ENCODE results near the gene URI1. TPM values are rescaled to one million over a fixed set of nuclear protein-coding genes. Genes with fewer than 3 reads are reported as not detected.

URI1 gene
- total RNA-seq, 1 experiment from 2014 or later, result 68.9 TPM

- Mint-ChIP-seq H3K27me3 (ENCODE audit: insufficient read depth, unreplicated experiment) (no peaks in the 10 kb centered on the region), H3K9me3 (ENCODE audit: unreplicated experiment) (no peaks in the 10 kb centered on the region), H3K27ac (ENCODE audit: low read depth, unreplicated experiment) (no peak overlapping the region), H3K4me3 (ENCODE audit: unreplicated experiment) (no peak overlapping the region), H3K36me3 (ENCODE audit: insufficient read depth, unreplicated experiment) (peaks cover 12% of the 10 kb centered on the region), H3K4me1 (ENCODE audit: insufficient read depth, unreplicated experiment) (no peaks in the 10 kb centered on the region)
- DNase-seq (ENCODE audit: unreplicated experiment), result no peak
- BruUV-seq (replicated peaks), result no TSS peak
- POLR2A ChIA-PET, result interaction anchor here (0.6 kb wide), 1 partner anchor 668 kb away, joined by 5 read pairs; no protein-coding TSS in a partner anchor
- intact Hi-C loops (cut with micrococcal nuclease), result no loop called here
- CTCF ChIA-PET, result interaction anchor here (0.7 to 0.8 kb wide), 3 partner anchors 36 to 596 kb away, joined by 3 to 6 read pairs (median 3); no protein-coding TSS in a partner anchor
- no peak for TF ChIP-seq CTCF (IDR thresholded peaks at IDR 0.05; ENCODE audit: unreplicated experiment)
Measured at GRCh38 chr19:30049846-30050667, 108.0 kb downstream of the URI1 start.

- intact Hi-C loops (cut with micrococcal nuclease), result no loop called here
- DNase-seq (ENCODE audit: unreplicated experiment), result no peak
- no peak for TF ChIP-seq CTCF (IDR thresholded peaks at IDR 0.05; ENCODE audit: unreplicated experiment)
- no TSS peak for BruUV-seq (replicated peaks)
- CTCF ChIA-PET, result interaction anchor here (0.7 kb wide), 1 partner anchor 21 kb away, joined by 3 read pairs; no protein-coding TSS in a partner anchor
- Mint-ChIP-seq H3K4me3 (ENCODE audit: unreplicated experiment) (no peak overlapping the region), H3K27me3 (ENCODE audit: insufficient read depth, unreplicated experiment) (no peaks in the 10 kb centered on the region), H3K27ac (ENCODE audit: low read depth, unreplicated experiment) (no peak overlapping the region), H3K9me3 (ENCODE audit: unreplicated experiment) (peaks cover 7% of the 10 kb centered on the region), H3K36me3 (ENCODE audit: insufficient read depth, unreplicated experiment) (peaks cover 6% of the 10 kb centered on the region), H3K4me1 (ENCODE audit: insufficient read depth, unreplicated experiment) (no peaks in the 10 kb centered on the region)
- POLR2A ChIA-PET, result interaction anchor here (0.5 kb wide), 1 partner anchor 131 kb away, joined by 3 read pairs; no protein-coding TSS in a partner anchor
Measured at GRCh38 chr19:30052122-30053075, 110.4 kb downstream of the URI1 start.

DNA sequence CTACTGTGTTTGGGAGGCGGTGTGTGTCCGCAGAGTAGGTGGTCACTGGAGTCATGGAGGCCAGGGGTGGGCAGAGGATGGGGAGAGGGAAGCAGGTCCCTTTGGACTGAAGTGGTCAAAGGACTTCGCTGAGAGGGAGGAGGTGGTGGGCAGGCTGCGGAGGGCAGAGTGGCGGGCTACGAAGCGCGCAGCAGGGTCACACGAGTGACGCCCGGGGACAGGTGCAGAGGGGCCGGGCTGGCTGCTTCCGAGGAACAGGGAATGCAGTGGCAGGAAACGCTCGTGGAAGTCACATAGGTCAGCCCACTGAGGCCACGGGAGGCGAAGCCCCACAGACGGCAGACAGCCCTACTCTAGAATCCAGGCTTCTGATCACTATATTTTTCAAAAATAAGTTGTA, 111.5 kb downstream of the URI1 start:
- ChIA-PET CTCF (interaction anchor here (0.7 kb wide), 1 partner anchor 20 kb away, joined by 3 read pairs; no protein-coding TSS in a partner anchor), POLR2A (no interaction called here)
- Mint-ChIP-seq H3K27ac (ENCODE audit: low read depth, unreplicated experiment) (no peak overlapping the region), H3K4me3 (ENCODE audit: unreplicated experiment) (no peak overlapping the region), H3K4me1 (ENCODE audit: insufficient read depth, unreplicated experiment) (no peaks in the 10 kb centered on the region), H3K9me3 (ENCODE audit: unreplicated experiment) (peaks cover 7% of the 10 kb centered on the region), H3K36me3 (ENCODE audit: insufficient read depth, unreplicated experiment) (peaks cover 6% of the 10 kb centered on the region), H3K27me3 (ENCODE audit: insufficient read depth, unreplicated experiment) (no peaks in the 10 kb centered on the region)
- DNase-seq (ENCODE audit: unreplicated experiment), result no peak
- intact Hi-C loops (cut with micrococcal nuclease), result no loop called here
- no peak for TF ChIP-seq CTCF (IDR thresholded peaks at IDR 0.05; ENCODE audit: unreplicated experiment)
- no TSS peak for BruUV-seq (replicated peaks)

- no TSS peak for BruUV-seq (replicated peaks)
- no peak overlapping the region for H3K4me3 Mint-ChIP-seq (ENCODE audit: unreplicated experiment)
- intact Hi-C loops (cut with micrococcal nuclease), result no loop called here
Measured at GRCh38 chr19:30054210-30054609, 112.2 kb downstream of the URI1 start.

More at GRCh38 chr19:30054210-30054609, 112.2 kb downstream of the URI1 start:
- Mint-ChIP-seq H3K27ac (ENCODE audit: low read depth, unreplicated experiment) (no peak overlapping the region), H3K9me3 (ENCODE audit: unreplicated experiment) (peaks cover 7% of the 10 kb centered on the region), H3K36me3 (ENCODE audit: insufficient read depth, unreplicated experiment) (peaks cover 6% of the 10 kb centered on the region), H3K4me1 (ENCODE audit: insufficient read depth, unreplicated experiment) (no peaks in the 10 kb centered on the region), H3K27me3 (ENCODE audit: insufficient read depth, unreplicated experiment) (no peaks in the 10 kb centered on the region)
- DNase-seq (ENCODE audit: unreplicated experiment), result no peak
- CTCF ChIA-PET, result interaction anchor here (0.6 kb wide), 1 partner anchor 98 kb away, joined by 4 read pairs; no protein-coding TSS in a partner anchor
- no peak for TF ChIP-seq CTCF (IDR thresholded peaks at IDR 0.05; ENCODE audit: unreplicated experiment)
- POLR2A ChIA-PET, result no interaction called here
